ENCODE data around the gene COQ10B.

Gene COQ10B

GRCh38 chr2:197453123-197453913 lies at the start of gene COQ10B:
Gene COQ10B (plus strand): TSS chr2:197453552. CDS start chr2:197453561, 9 bp downstream.
- TF ChIP-seq CTCF (conservative IDR thresholded peaks at IDR 0.05; ENCODE audit: low read depth), result no peak
- peak within 1 kb of the TSS; percentile 99 for H3K27ac ChIP-seq
- ChIA-PET POLR2A (ENCODE audit: low non-redundant PET) (interaction anchor here (1.0 kb wide), 1 partner anchor 18 kb away, joined by 7 read pairs; the partner anchor contains the start of gene SF3B1), CTCF (no interaction called here)
- peak; percentile 98 for DNase-seq (ENCODE audit: low spot score)

- ChIA-PET POLR2A (ENCODE audit: low non-redundant PET) (no interaction called here), CTCF (no interaction called here)
- DNase-seq (ENCODE audit: low spot score), result no peak
- no peak for TF ChIP-seq CTCF (conservative IDR thresholded peaks at IDR 0.05; ENCODE audit: low read depth)
- no peak overlapping the region for H3K27ac ChIP-seq
Observed at GRCh38 chr2:197405582-197405981, 47.8 kb upstream of the COQ10B start.

GRCh38 chr2:197414039-197414438 lies 39.3 kb upstream of the COQ10B start:
- CTCF ChIA-PET, result no interaction called here
- POLR2A ChIA-PET (ENCODE audit: low non-redundant PET), result no interaction called here
- no peak for TF ChIP-seq CTCF (conservative IDR thresholded peaks at IDR 0.05; ENCODE audit: low read depth)

GRCh38 chr2:197414515-197414914 lies 38.8 kb upstream of the COQ10B start:
- no peak overlapping the region for H3K27ac ChIP-seq
- DNase-seq (ENCODE audit: low spot score), result no peak
- TF ChIP-seq CTCF (conservative IDR thresholded peaks at IDR 0.05; ENCODE audit: low read depth), result no peak
- ChIA-PET CTCF (no interaction called here), POLR2A (ENCODE audit: low non-redundant PET) (no interaction called here)

More at GRCh38 chr2:197414039-197414438, 39.3 kb upstream of the COQ10B start:
- no peak overlapping the region for H3K27ac ChIP-seq
- DNase-seq (ENCODE audit: low spot score), result no peak

- POLR2A ChIA-PET (ENCODE audit: low non-redundant PET), result no interaction called here
- no peak for DNase-seq (ENCODE audit: low spot score)
Observed at GRCh38 chr2:197416268-197416667, 37.1 kb upstream of the COQ10B start.

GRCh38 chr2:197419438-197419837 lies 33.9 kb upstream of the COQ10B start:
- POLR2A ChIA-PET (ENCODE audit: low non-redundant PET), result no interaction called here

More at GRCh38 chr2:197416268-197416667, 37.1 kb upstream of the COQ10B start:
- TF ChIP-seq CTCF (conservative IDR thresholded peaks at IDR 0.05; ENCODE audit: low read depth), result no peak
- no peak overlapping the region for H3K27ac ChIP-seq
- CTCF ChIA-PET, result no interaction called here

More at GRCh38 chr2:197419438-197419837, 33.9 kb upstream of the COQ10B start:
- DNase-seq (ENCODE audit: low spot score), result no peak
- TF ChIP-seq CTCF (conservative IDR thresholded peaks at IDR 0.05; ENCODE audit: low read depth), result no peak
- CTCF ChIA-PET, result interaction anchor here (0.6 kb wide), 1 partner anchor 37 kb away, joined by 7 read pairs; no protein-coding TSS in a partner anchor
- no peak overlapping the region for H3K27ac ChIP-seq
